Neuronal stem cell (in vitro differentiated cells): ENCODE data around the gene PHAF1.
"Not testable (repeated sequence)": the region's sequence is repeated elsewhere in the genome, so short reads cannot be mapped to it uniquely, and the experiment has no call there.

Source experiments
- DNase-seq: peaks from one replicate; pipeline ENCODE4 v3.0.0-alpha.2; 2013; ENCODE audit warnings: low spot score
- H2AFZ ChIP-seq: one replicate; pipeline ENCODE4 v1.6.1; 2013; ENCODE audit warnings: mild to moderate bottlenecking, low read length, inconsistent platforms
- H2AK5ac ChIP-seq: 2 replicates; pipeline ENCODE4 v1.6.1; 2013; ENCODE audit warnings: low read depth, mild to moderate bottlenecking, inconsistent platforms, low read length, moderate library complexity, mixed read lengths
- H2BK120ac ChIP-seq: 2 replicates; pipeline ENCODE4 v1.6.1; 2013; ENCODE audit warnings: low read depth, mild to moderate bottlenecking, inconsistent platforms, low read length, moderate library complexity, mixed read lengths
- H2BK12ac ChIP-seq: one replicate; pipeline ENCODE4 v1.6.1; 2013; ENCODE audit warnings: low read length, inconsistent platforms
- H2BK15ac ChIP-seq: 2 replicates; pipeline ENCODE4 v1.6.1; 2013; ENCODE audit warnings: mild to moderate bottlenecking, low read length, inconsistent platforms, mixed read lengths
- H2BK5ac ChIP-seq: one replicate; pipeline ENCODE4 v1.6.1; 2013; ENCODE audit warnings: inconsistent platforms, mild to moderate bottlenecking, low read length, moderate library complexity
- H3K14ac ChIP-seq: one replicate; pipeline ENCODE4 v1.6.1; 2013; ENCODE audit warnings: low read length, inconsistent platforms
- H3K18ac ChIP-seq: 2 replicates; pipeline ENCODE4 v1.6.1; 2013; ENCODE audit warnings: low read length, inconsistent platforms
- H3K23ac ChIP-seq: 2 replicates; pipeline ENCODE4 v1.6.1; 2013; ENCODE audit warnings: low read depth, mild to moderate bottlenecking, mixed read lengths, low read length, inconsistent platforms; ENCODE audit not compliant: poor library complexity
- H3K27ac ChIP-seq: replicated peaks from 3 replicates; pipeline ENCODE4 v1.5.1; 2013; ENCODE audit warnings: low read length, inconsistent platforms
- H3K27me3 ChIP-seq, 3 experiments: 2 replicates each; pipeline ENCODE4 v1.6.1; 2013; ENCODE audit warnings: low read length in 3 of 3, mild to moderate bottlenecking in 2 of 3, inconsistent platforms in 1 of 3, low read depth in 1 of 3, mixed read lengths in 1 of 3, moderate library complexity in 1 of 3; ENCODE audit not compliant: control insufficient read depth in 3 of 3, insufficient read depth in 3 of 3
- H3K36me3 ChIP-seq, 2 donors: replicated peaks in 1 of 2; 2 replicates each; pipeline ENCODE4 v1.6.1; 2013; ENCODE audit warnings: low read length in 2 of 2; ENCODE audit not compliant: control insufficient read depth in 2 of 2, insufficient read depth in 2 of 2
- H3K4ac ChIP-seq: 2 replicates; pipeline ENCODE4 v1.6.1; 2013; ENCODE audit warnings: inconsistent platforms, mild to moderate bottlenecking, low read length, moderate library complexity
- H3K4me1 ChIP-seq, 2 donors: 1 replicate in 1 of 2; 2 replicates in 1 of 2; pipeline ENCODE4 v1.6.1; 2013; ENCODE audit warnings: low read length in 2 of 2, low read depth in 1 of 2; ENCODE audit not compliant: control insufficient read depth in 2 of 2, insufficient read depth in 1 of 2
- H3K4me2 ChIP-seq: one replicate; pipeline ENCODE4 v1.6.1; 2013; ENCODE audit warnings: mild to moderate bottlenecking, low read length, inconsistent platforms; ENCODE audit not compliant: insufficient read depth, poor library complexity, severe bottlenecking
- H3K4me3 ChIP-seq, 2 donors: 2 replicates each; pipeline ENCODE4 v1.5.1; 2013; ENCODE audit warnings: low read length in 2 of 2, mild to moderate bottlenecking in 2 of 2, inconsistent platforms in 1 of 2, moderate library complexity in 1 of 2
- H3K79me1 ChIP-seq: one replicate; pipeline ENCODE4 v1.6.1; 2013; ENCODE audit warnings: low read depth, mild to moderate bottlenecking, inconsistent platforms, low read length, moderate library complexity
- H3K9ac ChIP-seq: one replicate; pipeline ENCODE4 v1.6.1; 2013; ENCODE audit warnings: mild to moderate bottlenecking, low read depth, low read length, inconsistent platforms; ENCODE audit not compliant: poor library complexity
- H3K9me3 ChIP-seq, 2 donors: replicated peaks in 1 of 2; 2 replicates each; pipeline versions ENCODE3 to v1.6.1; 2013; ENCODE audit warnings: low read length in 2 of 2, mild to moderate bottlenecking in 2 of 2, inconsistent platforms in 1 of 2, low read depth in 1 of 2, mixed read lengths in 1 of 2, moderate library complexity in 1 of 2; ENCODE audit not compliant: control insufficient read depth in 2 of 2, insufficient read depth in 1 of 2
- H4K8ac ChIP-seq: one replicate; pipeline ENCODE4 v1.6.1; 2013; ENCODE audit warnings: low read depth, mild to moderate bottlenecking, inconsistent platforms, low read length, moderate library complexity
- H4K91ac ChIP-seq: one replicate; pipeline ENCODE4 v1.6.1; 2013; ENCODE audit warnings: low read length, low read depth, mild to moderate bottlenecking, inconsistent platforms; ENCODE audit not compliant: poor library complexity
- WGBS, 2 donors: extraction: QIAGEN DNeasy Blood & Tissue Kit; methylation state at CpG; one replicate each; pipeline ENCODE4 v1.1.7; 2013; ENCODE audit warnings: missing lambda C conversion rate in 2 of 2, mixed read lengths in 1 of 2; ENCODE audit not compliant: insufficient read length in 2 of 2, insufficient replicate concordance in 1 of 2; ENCODE audit errors: extremely low coverage in 2 of 2; 5-methylcytosine and 5-hydroxymethylcytosine counted together

Gene PHAF1

DNA sequence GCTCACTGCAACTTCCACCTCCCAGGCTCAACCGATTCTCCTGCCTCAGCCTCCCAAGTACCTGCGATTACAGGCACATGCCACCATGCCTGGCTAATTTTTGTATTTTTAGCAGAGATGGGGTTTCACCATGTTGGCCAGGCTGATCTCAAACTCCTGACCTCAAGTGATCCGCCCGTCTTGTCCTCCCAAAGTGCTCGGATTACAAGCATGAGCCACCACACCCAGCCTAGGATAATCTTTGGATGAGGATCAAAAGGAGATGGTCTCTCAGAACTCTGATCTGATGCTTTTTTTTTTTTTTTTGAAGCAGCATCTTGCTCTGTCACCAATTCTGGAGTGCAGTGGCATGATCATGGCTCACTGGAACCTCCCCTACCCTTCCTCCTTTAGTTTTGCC lies 13.1 kb downstream of the PHAF1 start:
- not testable (repeated sequence) for H3K4ac ChIP-seq, H3K79me1 ChIP-seq, H3K23ac ChIP-seq, H4K8ac ChIP-seq, H3K14ac ChIP-seq, H2BK120ac ChIP-seq, H3K27ac ChIP-seq, H2BK15ac ChIP-seq, H3K9me3 ChIP-seq, H3K4me1 ChIP-seq, H3K27me3 ChIP-seq, H2BK12ac ChIP-seq, H2BK5ac ChIP-seq, DNase-seq, H3K18ac ChIP-seq, H3K4me2 ChIP-seq, H4K91ac ChIP-seq, H3K9ac ChIP-seq, H2AFZ ChIP-seq, H2AK5ac ChIP-seq, H3K4me3 ChIP-seq
- H3K36me3 ChIP-seq, result peaks cover 7 to 69% of the 10 kb centered on the region in 2 donors
- WGBS, 2 donors, result no CpG with 5 or more reads among the region's 5 CpGs

- Histone ChIP-seq H3K4me3 (no peak overlapping the region), H3K9ac (no peak overlapping the region), H3K27ac (no peak overlapping the region), H2BK120ac (no peak overlapping the region), H3K27me3 (no peaks in the 10 kb centered on the region), H3K9me3 (no peaks in the 10 kb centered on the region), H3K4me2 (no peak overlapping the region), H2AFZ (no peak overlapping the region), H3K14ac (no peak overlapping the region), H3K18ac (no peak overlapping the region), H4K8ac (no peak overlapping the region), H3K23ac (no peak overlapping the region), H3K4ac (no peak overlapping the region), H2BK12ac (no peak overlapping the region), H3K36me3 (peaks cover 10 to 77% of the 10 kb centered on the region in 2 donors), H3K4me1 (no peaks in the 10 kb centered on the region), H2BK15ac (no peak overlapping the region), H2BK5ac (no peak overlapping the region), H2AK5ac (no peak overlapping the region), H4K91ac (no peak overlapping the region), H3K79me1 (no peaks in the 10 kb centered on the region)
- DNase-seq, result no peak
These were observed 18.7 kb downstream of the PHAF1 start for GRCh38 chr16:67128417-67128816.

GRCh38 chr16:67128887-67129286 lies 19.1 kb downstream of the PHAF1 start:
- Histone ChIP-seq H3K27ac (no peak overlapping the region), H3K23ac (no peak overlapping the region), H4K8ac (no peak overlapping the region), H2AFZ (no peak overlapping the region), H2AK5ac (no peak overlapping the region), H3K9ac (no peak overlapping the region), H3K4me1 (no peaks in the 10 kb centered on the region), H3K4me2 (no peak overlapping the region), H3K36me3 (peaks cover 11 to 74% of the 10 kb centered on the region in 2 donors), H3K79me1 (no peaks in the 10 kb centered on the region), H2BK120ac (no peak overlapping the region), H3K4me3 (no peak overlapping the region), H4K91ac (no peak overlapping the region), H3K14ac (no peak overlapping the region), H3K4ac (no peak overlapping the region), H3K27me3 (no peaks in the 10 kb centered on the region), H2BK5ac (no peak overlapping the region), H3K9me3 (no peaks in the 10 kb centered on the region), H3K18ac (no peak overlapping the region), H2BK15ac (no peak overlapping the region), H2BK12ac (no peak overlapping the region)
- DNase-seq, result no peak
- no CpG with 5 or more reads among the region's 3 CpGs for WGBS, 2 donors

DNA sequence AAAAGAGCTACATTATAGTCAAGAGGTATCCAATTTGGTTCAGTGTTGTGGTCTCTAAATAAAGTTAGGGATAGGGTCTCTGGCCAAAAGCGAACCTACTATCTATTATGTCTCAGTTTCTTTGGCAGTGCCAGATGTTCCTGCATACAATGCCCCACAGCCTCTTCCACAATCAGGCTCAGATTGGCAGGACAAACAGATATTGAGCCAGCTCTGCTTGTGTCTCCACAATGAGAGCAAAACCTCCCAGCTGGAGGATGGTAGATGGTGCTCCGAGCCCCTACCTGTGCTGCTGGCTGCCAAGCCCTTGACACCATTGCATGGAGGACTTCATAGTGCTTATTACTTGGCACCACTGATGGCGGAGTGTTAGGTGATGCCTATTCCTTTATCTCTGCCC lies 19.7 kb downstream of the PHAF1 start:
- no peak for DNase-seq
- no peak overlapping the region for H3K18ac ChIP-seq
- no peaks in the 10 kb centered on the region for H3K27me3 ChIP-seq
- no peak overlapping the region for H2BK12ac ChIP-seq
- peaks cover 15 to 74% of the 10 kb centered on the region in 2 donors for H3K36me3 ChIP-seq
- H3K14ac ChIP-seq, result no peak overlapping the region
- H3K4me3 ChIP-seq, result no peak overlapping the region
- H3K79me1 ChIP-seq, result no peaks in the 10 kb centered on the region
- no peaks in the 10 kb centered on the region for H3K9me3 ChIP-seq
- no peak overlapping the region for H3K4ac ChIP-seq
- H4K91ac ChIP-seq, result no peak overlapping the region
- H2BK120ac ChIP-seq, result no peak overlapping the region
- WGBS, 2 donors, result no CpG with 5 or more reads among the region's 3 CpGs
- H3K9ac ChIP-seq, result no peak overlapping the region
- H3K4me1 ChIP-seq, result no peaks in the 10 kb centered on the region
- H2BK15ac ChIP-seq, result no peak overlapping the region
- H3K23ac ChIP-seq, result no peak overlapping the region
- no peak overlapping the region for H2AFZ ChIP-seq
- no peak overlapping the region for H3K27ac ChIP-seq
- H4K8ac ChIP-seq, result no peak overlapping the region
- H2BK5ac ChIP-seq, result no peak overlapping the region
- H3K4me2 ChIP-seq, result no peak overlapping the region
- no peak overlapping the region for H2AK5ac ChIP-seq
